ENCODE measurements around the gene SEMA3D. TPM values are rescaled to one million over a fixed set of nuclear protein-coding genes. Genes with fewer than 3 reads are reported as not detected.

SEMA3D gene
- total and polyA plus RNA-seq, 9 donors, result 0.75 to 6.1 (median 3.0) TPM

DNA sequence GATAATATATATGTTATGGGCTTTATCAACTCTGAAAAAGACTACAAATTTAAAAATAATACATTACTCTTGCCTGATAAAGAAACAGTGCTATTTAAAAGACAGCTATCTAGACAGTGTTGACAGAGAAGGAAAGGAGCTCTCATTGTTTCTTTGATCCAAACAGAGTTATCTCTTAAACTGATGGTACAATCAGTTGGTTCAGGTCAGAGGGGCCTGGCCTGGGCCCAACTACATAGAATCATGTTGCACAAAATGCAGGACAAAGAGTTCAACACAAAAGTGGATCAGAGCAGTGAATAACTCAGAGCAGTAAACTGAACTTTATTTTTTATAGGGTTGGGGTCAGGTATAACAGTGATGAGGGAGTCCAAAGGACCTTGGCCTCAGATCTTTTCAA, 33.8 kb upstream of the SEMA3D start:
- no peaks in the 10 kb centered on the region for H3K36me3 ChIP-seq
- H3K9me3 ChIP-seq, result no peaks in the 10 kb centered on the region
- no peak for DNase-seq
- TF ChIP-seq EP300 (IDR thresholded peaks at IDR 0.05) (no peak), POLR2A (IDR thresholded peaks at IDR 0.05) (no peak)
- TF ChIP-seq, protein P1, sequence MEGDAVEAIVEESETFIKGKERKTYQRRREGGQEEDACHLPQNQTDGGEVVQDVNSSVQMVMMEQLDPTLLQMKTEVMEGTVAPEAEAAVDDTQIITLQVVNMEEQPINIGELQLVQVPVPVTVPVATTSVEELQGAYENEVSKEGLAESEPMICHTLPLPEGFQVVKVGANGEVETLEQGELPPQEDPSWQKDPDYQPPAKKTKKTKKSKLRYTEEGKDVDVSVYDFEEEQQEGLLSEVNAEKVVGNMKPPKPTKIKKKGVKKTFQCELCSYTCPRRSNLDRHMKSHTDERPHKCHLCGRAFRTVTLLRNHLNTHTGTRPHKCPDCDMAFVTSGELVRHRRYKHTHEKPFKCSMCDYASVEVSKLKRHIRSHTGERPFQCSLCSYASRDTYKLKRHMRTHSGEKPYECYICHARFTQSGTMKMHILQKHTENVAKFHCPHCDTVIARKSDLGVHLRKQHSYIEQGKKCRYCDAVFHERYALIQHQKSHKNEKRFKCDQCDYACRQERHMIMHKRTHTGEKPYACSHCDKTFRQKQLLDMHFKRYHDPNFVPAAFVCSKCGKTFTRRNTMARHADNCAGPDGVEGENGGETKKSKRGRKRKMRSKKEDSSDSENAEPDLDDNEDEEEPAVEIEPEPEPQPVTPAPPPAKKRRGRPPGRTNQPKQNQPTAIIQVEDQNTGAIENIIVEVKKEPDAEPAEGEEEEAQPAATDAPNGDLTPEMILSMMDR (IDR thresholded peaks at IDR 0.05), result no peak
- no peak overlapping the region for H3K4me3 ChIP-seq
- H3K27me3 ChIP-seq, result no peaks in the 10 kb centered on the region
- no peaks in the 10 kb centered on the region for H3K4me1 ChIP-seq (ENCODE audit: insufficient read depth)
- intact Hi-C loops (cut with DNase I), result no loop called here
- H3K27ac ChIP-seq, result no peak overlapping the region

DNA sequence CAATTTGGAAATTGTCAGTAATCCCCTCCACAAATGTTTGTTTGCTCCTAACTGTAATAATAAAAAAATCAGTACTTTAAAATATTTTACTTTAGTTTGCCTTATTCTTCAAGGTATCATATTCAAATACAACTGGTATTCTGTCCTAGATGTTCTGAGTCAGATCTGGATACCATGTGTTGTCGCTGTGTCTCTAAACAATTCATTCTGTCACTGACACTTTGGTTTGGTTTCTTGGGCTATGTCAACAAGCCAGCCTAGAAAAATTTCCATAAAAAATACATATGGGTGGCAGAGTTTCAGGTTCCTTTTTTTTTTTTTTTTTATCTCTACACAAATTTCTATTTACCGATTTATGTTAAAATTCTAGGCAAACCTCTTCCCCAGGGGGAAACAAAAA, 33.2 kb upstream of the SEMA3D start:
- Histone ChIP-seq H3K27me3 (no peaks in the 10 kb centered on the region), H3K9me3 (no peaks in the 10 kb centered on the region), H3K27ac (no peak overlapping the region), H3K36me3 (no peaks in the 10 kb centered on the region), H3K4me1 (ENCODE audit: insufficient read depth) (no peaks in the 10 kb centered on the region), H3K4me3 (no peak overlapping the region)
- intact Hi-C loops (cut with DNase I), result no loop called here
- no peak for DNase-seq
- 90 to 95% (median 92%) methylated on average over 2 of the region's 2 CpGs for WGBS, 3 donors
- TF ChIP-seq EP300 (IDR thresholded peaks at IDR 0.05), result no peak
- TF ChIP-seq POLR2A (IDR thresholded peaks at IDR 0.05), result no peak
- TF ChIP-seq, protein P1 (IDR thresholded peaks at IDR 0.05), result no peak

DNA sequence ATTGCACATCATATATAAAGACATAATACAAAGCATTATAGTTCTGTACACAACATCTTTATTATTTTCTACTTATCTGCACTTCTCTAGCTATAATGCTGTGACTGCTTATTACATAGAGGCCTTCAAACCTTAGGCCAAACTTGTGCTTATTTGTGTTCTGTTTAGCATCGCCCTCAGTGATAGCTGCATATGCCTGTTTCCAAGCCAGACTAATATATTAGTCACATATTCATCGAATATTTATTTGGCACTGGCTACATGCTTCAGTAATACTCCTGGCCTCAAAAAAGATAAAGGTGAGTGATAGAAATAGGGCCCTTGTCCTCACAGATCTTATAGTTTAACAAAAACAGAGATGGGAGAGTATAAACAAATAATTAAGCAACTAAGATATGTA, 30.2 kb upstream of the SEMA3D start:
- Histone ChIP-seq H3K4me1 (ENCODE audit: insufficient read depth) (no peaks in the 10 kb centered on the region), H3K27me3 (no peaks in the 10 kb centered on the region), H3K27ac (no peak overlapping the region), H3K36me3 (no peaks in the 10 kb centered on the region), H3K4me3 (no peak overlapping the region), H3K9me3 (no peaks in the 10 kb centered on the region)
- DNase-seq, result no peak
- 62 to 78% (median 73%) methylated on average over 2 of the region's 2 CpGs for WGBS, 3 donors
- TF ChIP-seq EP300 (IDR thresholded peaks at IDR 0.05) (no peak), POLR2A (IDR thresholded peaks at IDR 0.05) (no peak)
- TF ChIP-seq, protein P1 (IDR thresholded peaks at IDR 0.05), result no peak
- intact Hi-C loops (cut with DNase I), result no loop called here

DNA sequence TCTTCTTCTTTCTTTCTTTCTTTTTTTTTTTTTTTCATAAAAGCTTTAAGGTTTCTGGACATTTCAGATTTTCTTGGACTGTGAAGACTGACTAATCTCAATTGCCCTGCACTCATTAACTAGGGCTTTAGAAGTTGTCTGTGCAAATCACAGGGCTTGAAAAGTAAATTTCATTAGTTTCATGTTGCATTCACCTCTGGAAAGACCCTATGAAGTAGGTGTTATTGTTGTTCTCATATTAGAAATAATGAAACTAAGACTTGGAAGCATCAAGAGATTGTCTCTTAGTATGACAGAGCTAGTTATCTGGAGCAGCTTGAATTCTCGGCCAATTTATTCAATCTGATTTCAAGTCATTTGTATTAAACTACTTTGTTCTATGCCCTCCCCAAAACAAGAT, 28.2 kb upstream of the SEMA3D start:
- intact Hi-C loops (cut with DNase I), result no loop called here
- H3K27me3 ChIP-seq, result no peaks in the 10 kb centered on the region

More for the DNA sequence above, 28.2 kb upstream of the SEMA3D start:
- 83 to 98% (median 93%) methylated on average over 1 of the region's 1 CpG for WGBS, 3 donors
- no peaks in the 10 kb centered on the region for H3K36me3 ChIP-seq
- H3K4me1 ChIP-seq (ENCODE audit: insufficient read depth), result no peaks in the 10 kb centered on the region
- H3K4me3 ChIP-seq, result no peak overlapping the region
- H3K9me3 ChIP-seq, result no peaks in the 10 kb centered on the region
- no peak for DNase-seq
- H3K27ac ChIP-seq, result no peak overlapping the region
- TF ChIP-seq EP300 (IDR thresholded peaks at IDR 0.05) (no peak), POLR2A (IDR thresholded peaks at IDR 0.05) (no peak)
- TF ChIP-seq, protein P1 (IDR thresholded peaks at IDR 0.05), result no peak
